Measurements from ENCODE around the gene FTSJ1. TPM values are rescaled to one million over a fixed set of nuclear protein-coding genes. Genes with fewer than 3 reads are reported as not detected.

Gene FTSJ1
- total and polyA plus RNA-seq, 3 donors from 2014 or later, result 38.0 to 50.9 (median 46.4) TPM

- H3K27ac ChIP-seq, result no peak overlapping the region
Measured at GRCh38 chrX:48493890-48494364, 17.9 kb downstream of the FTSJ1 start.

GRCh38 chrX:48496660-48497059 lies 20.7 kb downstream of the FTSJ1 start:
- 93 to 94% methylated on average over 4 of the region's 4 CpGs for WGBS, 2 donors
- intact Hi-C loops (cut with DNase I; ENCODE audit: low total_unique reads), result no loop called here
- Histone ChIP-seq H3K27me3 (no peaks in the 10 kb centered on the region), H3K36me3 (ENCODE audit: low read depth, missing control alignments) (no peaks in the 10 kb centered on the region), H3K27ac (no peak overlapping the region), H3K4me1 (no peaks in the 10 kb centered on the region), H3K9me3 (no peaks in the 10 kb centered on the region), H3K4me3 (no peak overlapping the region)
- DNase-seq, result no peak
- TF ChIP-seq POLR2A (IDR thresholded peaks at IDR 0.05), result no peak
- TF ChIP-seq CTCF (IDR thresholded peaks at IDR 0.05), result no peak

More at GRCh38 chrX:48493890-48494364, 17.9 kb downstream of the FTSJ1 start:
- TF ChIP-seq POLR2A (IDR thresholded peaks at IDR 0.05), result no peak
- TF ChIP-seq CTCF (IDR thresholded peaks at IDR 0.05), result no peak
- no peaks in the 10 kb centered on the region for H3K36me3 ChIP-seq (ENCODE audit: low read depth, missing control alignments)
- no peaks in the 10 kb centered on the region for H3K27me3 ChIP-seq
- peak; percentile 58 for DNase-seq
- no peaks in the 10 kb centered on the region for H3K9me3 ChIP-seq
- no peak overlapping the region for H3K4me3 ChIP-seq
- intact Hi-C loops (cut with DNase I; ENCODE audit: low total_unique reads), result no loop called here
- no peaks in the 10 kb centered on the region for H3K4me1 ChIP-seq
- WGBS, 2 donors, result 34 to 62% methylated on average over 4 to 10 of the region's 10 CpGs

- H3K27me3 ChIP-seq, result no peaks in the 10 kb centered on the region
- H3K9me3 ChIP-seq, result no peaks in the 10 kb centered on the region
- H3K4me3 ChIP-seq, result no peak overlapping the region
- intact Hi-C loops (cut with DNase I; ENCODE audit: low total_unique reads), result no loop called here
- no peaks in the 10 kb centered on the region for H3K4me1 ChIP-seq
- DNase-seq, result no peak
- H3K27ac ChIP-seq, result no peak overlapping the region
- no peaks in the 10 kb centered on the region for H3K36me3 ChIP-seq (ENCODE audit: low read depth, missing control alignments)
- TF ChIP-seq POLR2A (IDR thresholded peaks at IDR 0.05) (no peak), CTCF (IDR thresholded peaks at IDR 0.05) (no peak)
- WGBS, 2 donors, result 50 to 75% methylated on average over 1 to 5 of the region's 5 CpGs
Measured at GRCh38 chrX:48497871-48498270, 21.9 kb downstream of the FTSJ1 start.

GRCh38 chrX:48498374-48498809 lies 22.4 kb downstream of the FTSJ1 start:
- WGBS, 2 donors, result 56 to 66% methylated on average over 4 to 6 of the region's 6 CpGs
- no peak for DNase-seq
- H3K36me3 ChIP-seq (ENCODE audit: low read depth, missing control alignments), result no peaks in the 10 kb centered on the region
- intact Hi-C loops (cut with DNase I; ENCODE audit: low total_unique reads), result no loop called here
- no peaks in the 10 kb centered on the region for H3K27me3 ChIP-seq
- H3K27ac ChIP-seq, result no peak overlapping the region
- no peak for TF ChIP-seq CTCF (IDR thresholded peaks at IDR 0.05)
- TF ChIP-seq POLR2A (IDR thresholded peaks at IDR 0.05), result no peak
- H3K4me1 ChIP-seq, result no peaks in the 10 kb centered on the region
- H3K4me3 ChIP-seq, result no peak overlapping the region
- H3K9me3 ChIP-seq, result no peaks in the 10 kb centered on the region

GRCh38 chrX:48504261-48504660 lies 28.3 kb downstream of the FTSJ1 start:
- Histone ChIP-seq H3K27ac (no peak overlapping the region), H3K4me1 (no peaks in the 10 kb centered on the region), H3K36me3 (ENCODE audit: low read depth, missing control alignments) (no peaks in the 10 kb centered on the region), H3K4me3 (no peak overlapping the region), H3K9me3 (no peaks in the 10 kb centered on the region), H3K27me3 (no peaks in the 10 kb centered on the region)
- no peak for DNase-seq
- TF ChIP-seq POLR2A (IDR thresholded peaks at IDR 0.05) (no peak), CTCF (IDR thresholded peaks at IDR 0.05) (no peak)
- intact Hi-C loops (cut with DNase I; ENCODE audit: low total_unique reads), result no loop called here
- WGBS, 2 donors, result 52 to 59% methylated on average over 3 to 7 of the region's 7 CpGs
